Uterus (tissue), 2 donors: Measurements from ENCODE around the gene NTRK3.

Source experiments
- CTCF ChIP-seq, 4 experiments: fragments of 200-600 bp in 2 of 4; fragments of 450-650 bp in 2 of 4; sonication (generic) in 2 of 4; IDR thresholded peaks; one replicate each; pipeline ENCODE4 v1.5.1; 2016 to 2019; ENCODE audit warnings: antibody characterized with exemption in 4 of 4, mild to moderate bottlenecking in 2 of 4, moderate library complexity in 1 of 4
- POLR2A ChIP-seq, 2 donors: fragments of 450-650 bp; IDR thresholded peaks; one replicate each; pipeline ENCODE4 v1.6.1; 2016; ENCODE audit warnings: antibody characterized with exemption in 2 of 2, mild to moderate bottlenecking in 1 of 2, moderate library complexity in 1 of 2

GRCh38 chr15:88187195-88187594 lies 69.3 kb downstream of the NTRK3 start:
- no peak for TF ChIP-seq CTCF (IDR thresholded peaks at IDR 0.05)
- no peak for TF ChIP-seq POLR2A (IDR thresholded peaks at IDR 0.05)
